ENCODE data around the gene PPM1H.
"Not testable (repeated sequence)": the region's sequence is repeated elsewhere in the genome, so short reads cannot be mapped to it uniquely, and the experiment has no call there.

The PPM1H gene

DNA sequence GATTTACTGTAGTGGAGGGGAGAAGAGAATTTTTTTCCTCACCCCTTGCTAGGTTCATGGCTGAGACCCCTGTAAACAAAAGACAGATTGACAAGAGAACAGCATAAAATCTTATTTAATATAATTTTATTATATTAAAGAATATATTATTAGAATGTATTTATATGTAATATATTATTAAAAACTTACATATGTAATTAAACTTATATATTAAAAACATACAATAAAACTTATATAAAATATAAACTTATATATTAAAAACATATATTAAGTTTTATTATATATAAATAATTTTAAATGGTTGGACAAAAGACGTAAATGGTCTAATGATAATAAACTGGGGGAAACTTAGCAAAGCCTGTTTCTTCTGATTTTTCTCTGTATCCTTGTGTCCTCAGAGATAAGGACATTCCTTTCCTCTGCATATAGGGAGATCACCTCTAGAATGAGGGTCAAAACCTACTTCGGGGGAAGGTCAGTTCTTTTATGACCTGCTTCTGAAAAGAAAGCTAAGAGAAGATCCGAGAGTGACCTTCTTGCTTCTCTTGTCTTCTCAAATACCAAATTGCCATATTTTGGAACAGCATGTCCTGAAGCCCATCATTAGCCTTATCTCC is 8.9 kb upstream of the PPM1H start:
- no peak for DNase-seq (ENCODE audit: low read depth)

DNA sequence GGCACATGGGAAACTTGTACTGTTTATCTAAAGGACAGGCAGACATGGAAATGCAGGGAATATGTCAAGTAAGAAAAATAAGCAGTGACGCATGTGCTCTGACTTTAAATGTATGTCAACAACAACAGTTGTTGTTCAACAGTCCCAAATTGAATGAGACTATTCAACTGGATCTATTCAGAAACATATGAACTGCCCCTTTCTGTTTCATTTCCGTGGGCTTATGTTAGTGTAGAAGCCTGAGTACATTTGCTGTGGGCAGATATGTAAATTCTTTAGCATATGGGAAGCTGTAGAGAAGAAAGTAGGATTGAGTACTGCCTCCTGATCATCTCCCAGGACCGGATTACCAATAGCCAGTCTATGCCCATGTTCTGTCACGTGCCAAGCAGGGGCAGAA is 7.4 kb upstream of the PPM1H start:
- not testable (repeated sequence) for DNase-seq (ENCODE audit: low read depth)

DNA sequence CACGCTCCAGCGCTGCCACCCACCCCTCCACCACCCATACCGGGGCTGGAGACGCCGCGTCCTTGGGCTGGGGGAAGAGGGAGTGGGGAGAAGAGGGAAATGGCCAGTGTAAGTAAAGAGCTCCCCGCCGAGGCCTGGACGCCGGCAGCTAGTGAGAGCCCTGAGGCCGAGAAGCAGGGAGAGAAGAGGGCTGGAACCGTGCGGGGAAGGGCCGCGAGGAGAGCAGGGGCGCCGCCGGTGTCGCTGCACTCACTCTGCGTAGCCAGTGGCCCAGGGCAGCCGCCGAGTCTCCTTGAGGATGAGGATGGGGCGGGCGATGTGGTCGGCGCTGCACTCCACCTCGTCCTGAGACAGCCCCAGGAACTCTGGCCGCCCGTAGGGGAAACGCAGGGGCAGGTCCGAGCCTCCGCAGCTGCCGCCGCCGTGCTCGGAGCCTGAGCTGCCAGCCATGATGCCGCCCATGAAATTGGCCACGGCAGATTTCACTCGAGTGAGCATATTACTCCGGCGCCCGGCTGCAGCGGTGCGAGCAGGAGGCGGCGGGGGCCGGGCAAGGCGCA is 631 bp downstream of the PPM1H start:
- DNase-seq (ENCODE audit: low read depth), result no peak

DNA sequence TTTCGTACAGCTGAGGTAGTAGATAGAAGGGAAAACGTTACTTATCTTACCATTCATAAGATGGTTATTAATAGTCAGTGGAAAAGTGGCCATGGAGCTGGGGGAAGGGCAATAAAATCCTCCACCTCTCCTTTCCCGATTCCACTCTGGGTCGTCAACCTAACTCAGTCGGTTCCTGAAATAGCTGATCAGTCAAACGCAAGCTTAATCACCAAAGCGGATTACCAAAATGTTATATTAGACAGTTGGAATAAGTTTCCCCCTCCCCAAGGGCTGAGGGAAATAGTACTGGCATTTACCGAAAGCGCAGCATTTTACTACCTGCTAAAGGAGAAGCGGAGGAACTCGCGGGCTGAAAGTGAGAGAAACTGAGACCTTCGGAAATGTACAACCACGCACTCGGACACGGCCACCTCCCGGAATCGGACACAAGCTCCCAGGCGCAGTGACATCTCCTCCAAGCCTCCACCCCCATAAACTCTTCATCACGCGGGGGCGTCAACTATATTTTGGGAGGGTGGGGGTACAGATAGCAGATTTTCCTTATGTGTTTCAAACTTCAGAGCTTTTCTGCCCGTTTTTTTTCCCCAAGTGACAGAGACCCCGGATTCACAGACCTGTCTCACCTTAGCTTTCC is 1.2 kb downstream of the PPM1H start:
- no peak for DNase-seq (ENCODE audit: low read depth)

DNA sequence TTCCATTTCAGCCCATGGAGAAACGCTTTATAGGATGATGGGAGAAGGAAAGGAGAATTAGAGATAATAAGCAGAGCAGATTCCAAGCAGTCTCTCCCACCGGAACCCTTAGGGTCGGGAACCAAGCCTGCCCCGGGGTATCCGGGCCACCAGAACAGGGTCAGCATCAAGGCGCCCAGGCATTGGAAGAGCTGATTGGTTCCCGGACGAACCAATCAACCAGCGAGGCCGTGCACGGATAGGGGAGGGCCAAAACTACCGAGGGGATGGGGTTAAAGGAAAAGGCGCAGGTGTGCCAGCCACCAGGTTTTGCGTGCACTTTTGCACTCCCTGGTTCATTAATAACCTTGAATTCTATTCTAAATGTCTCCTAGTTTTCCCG is 1.7 kb downstream of the PPM1H start:
- no peak for DNase-seq (ENCODE audit: low read depth)

DNA sequence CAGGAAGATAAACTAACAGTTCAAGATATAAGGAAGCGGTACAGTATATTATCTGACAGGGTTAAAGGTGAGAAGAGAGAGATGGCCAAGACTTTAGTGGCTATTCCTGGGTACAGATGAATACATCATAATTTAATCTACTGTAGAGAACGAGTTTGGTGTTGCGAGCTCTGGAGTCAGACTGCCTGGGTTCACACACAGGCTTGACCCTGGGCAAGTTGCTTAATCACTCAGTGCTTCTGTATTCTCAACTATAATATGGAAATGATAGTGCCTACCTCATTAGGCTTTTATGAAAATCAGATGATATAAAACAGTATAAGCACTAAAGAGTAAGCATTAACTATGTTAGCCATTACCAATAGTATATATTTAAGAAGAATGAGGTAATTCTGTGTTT is 3.5 kb downstream of the PPM1H start:
- no peak for DNase-seq (ENCODE audit: low read depth)

DNA sequence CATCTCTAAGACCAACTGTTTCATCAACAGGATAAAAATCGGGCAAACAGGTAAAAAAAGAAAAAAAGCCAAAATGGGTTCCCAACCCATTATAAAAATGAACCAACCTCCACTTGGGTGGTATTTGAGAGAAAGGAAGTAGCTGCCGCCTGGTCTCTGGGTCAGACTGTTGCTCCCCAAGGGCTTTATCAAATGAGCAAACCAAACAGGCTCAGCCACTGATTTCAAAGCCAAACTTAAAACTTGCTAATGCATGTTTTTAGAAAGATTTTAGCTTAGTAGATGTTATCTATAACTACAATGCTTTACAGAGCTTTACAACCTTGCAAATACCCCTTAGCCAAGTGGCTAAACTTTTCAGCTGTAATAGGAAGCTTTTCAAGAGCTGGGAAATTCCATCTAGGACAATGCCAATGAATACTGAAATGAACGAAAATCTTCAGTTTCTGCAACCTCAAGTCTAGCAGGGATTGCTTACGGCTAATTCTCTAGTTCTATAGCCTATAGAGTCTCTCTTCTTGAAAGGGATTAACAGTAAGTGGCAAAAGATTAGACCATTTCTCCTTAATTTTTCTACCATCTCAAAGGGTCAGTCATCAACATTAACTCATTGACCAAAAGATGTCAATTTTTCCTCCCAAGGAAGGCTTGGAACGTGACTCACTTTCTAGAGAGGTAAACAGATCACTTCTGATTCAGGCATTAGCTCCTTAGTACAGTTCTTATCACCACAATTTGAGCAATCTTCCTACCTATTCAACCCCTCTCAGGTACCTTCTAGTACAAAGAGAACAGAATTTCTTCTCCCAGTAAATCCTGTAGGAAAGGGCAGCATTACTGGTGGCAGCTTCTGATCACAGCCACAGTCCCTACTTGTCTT is 4.2 kb downstream of the PPM1H start:
- no peak for DNase-seq (ENCODE audit: low read depth)

DNA sequence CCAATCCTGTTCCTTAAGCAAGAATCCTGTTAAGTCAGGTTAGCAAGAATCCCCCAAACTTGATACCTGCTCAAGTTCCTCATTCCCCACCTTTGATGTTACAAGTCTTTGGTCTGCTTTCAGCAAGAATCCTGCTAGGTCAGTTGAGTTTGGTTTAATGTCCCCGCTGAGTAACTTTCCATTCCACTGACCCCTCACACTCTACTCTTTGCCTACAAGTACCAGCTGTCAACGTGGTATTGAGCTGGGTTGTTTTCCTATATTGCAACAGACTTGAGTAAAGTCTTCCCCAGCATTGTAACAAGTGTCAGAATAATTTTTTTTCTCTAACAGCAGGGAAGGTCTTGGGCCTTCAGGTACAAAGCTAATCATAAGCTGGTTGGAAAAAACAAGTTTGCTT is 6.3 kb downstream of the PPM1H start:
- no peak for DNase-seq (ENCODE audit: low read depth)

DNA sequence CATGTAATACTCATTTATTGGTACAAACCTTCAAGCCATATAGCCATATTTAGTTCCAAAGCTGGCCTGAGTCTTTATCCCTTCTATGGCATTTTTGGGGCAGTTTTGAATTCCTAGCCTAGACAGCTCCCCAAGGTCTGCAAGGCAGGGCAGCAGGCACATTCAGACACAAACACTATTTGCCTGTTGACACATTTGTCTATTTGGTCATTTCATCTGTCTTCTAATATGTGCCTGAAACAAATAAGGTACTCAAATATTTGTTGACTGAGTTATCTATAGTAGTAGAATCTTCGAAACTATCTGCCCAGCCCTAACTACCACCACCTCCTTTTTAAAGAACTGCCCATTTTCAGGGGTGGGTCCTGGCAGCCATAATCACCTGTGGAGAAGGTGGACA is 9.3 kb downstream of the PPM1H start:
- no peak for DNase-seq (ENCODE audit: low read depth)

DNA sequence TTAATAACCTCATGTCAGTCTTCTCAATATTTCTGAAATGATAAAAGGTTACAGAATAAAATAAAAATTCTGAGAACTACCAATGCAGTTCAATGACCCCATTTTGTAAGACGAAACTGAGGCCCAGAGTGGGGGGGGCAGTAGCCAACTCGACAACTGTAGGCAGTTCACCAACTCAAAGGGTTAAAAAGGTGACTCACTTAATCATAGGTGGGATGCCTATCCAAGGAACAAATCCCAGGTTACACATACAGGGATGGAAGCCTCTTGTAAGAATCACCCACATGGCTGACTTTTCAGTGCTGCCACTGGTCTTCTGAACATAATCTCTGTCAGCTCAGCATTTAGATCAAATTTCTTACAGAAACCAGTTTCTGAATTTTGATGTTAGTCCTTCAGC is 10.9 kb downstream of the PPM1H start:
- DNase-seq (ENCODE audit: low read depth), result no peak

DNA sequence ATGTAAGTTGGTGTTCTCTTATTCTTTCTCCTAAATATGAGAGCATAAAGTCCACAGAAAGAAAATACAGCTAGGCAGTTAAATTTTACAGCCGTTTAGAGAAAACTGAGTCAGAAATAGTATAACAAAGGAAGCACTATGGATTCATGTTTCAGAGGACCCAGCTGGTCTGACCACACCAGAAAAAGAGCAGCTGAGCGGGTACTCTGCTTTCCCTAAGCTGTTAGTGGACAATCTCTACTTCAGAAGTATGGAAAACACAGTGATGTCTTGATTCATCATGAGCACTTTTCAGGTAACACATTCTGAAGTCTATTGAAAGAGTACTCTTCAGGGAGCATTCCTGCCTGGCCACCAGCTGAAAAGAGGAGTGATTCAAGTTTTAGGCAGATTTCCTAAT is 12.4 kb downstream of the PPM1H start:
- no peak for DNase-seq (ENCODE audit: low read depth)

DNA sequence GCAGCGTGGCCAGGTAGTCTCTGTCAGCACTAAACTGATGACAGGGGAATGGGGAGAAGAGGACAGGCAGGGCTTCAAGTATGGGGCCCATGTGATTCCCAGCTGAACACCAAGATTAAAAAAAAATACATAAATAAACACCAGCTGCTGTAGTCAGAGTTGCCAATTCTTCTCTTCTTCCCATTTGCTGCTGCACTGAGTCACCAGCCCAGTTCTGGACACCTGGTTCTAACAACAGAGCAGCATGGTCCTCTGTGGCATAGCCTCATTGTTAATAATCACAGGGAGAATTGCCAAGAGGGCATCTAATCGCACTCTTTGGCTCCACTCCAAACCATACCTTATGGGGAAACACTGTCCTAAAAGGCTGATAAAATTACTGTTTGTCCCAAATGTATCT is 15.1 kb downstream of the PPM1H start:
- no peak for DNase-seq (ENCODE audit: low read depth)

DNA sequence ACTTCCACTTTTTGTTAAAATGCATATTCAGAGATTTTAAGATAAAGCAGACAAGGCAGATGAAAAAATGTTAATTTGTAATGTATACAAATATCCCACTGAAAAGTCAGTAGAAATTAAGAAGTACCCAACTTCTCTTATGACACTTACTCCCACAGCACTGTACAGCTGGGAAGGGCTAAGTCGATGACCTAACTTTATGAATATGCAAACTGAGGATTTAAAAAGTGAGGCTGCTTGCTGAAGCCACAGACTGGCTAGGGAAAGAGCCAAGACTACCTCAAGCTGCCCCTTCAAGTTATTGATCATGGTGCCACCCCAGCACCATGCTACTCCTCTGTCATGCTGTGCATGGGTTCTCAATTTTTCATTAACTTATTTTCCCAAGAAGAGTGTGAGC is 17.0 kb downstream of the PPM1H start:
- no peak for DNase-seq (ENCODE audit: low read depth)

DNA sequence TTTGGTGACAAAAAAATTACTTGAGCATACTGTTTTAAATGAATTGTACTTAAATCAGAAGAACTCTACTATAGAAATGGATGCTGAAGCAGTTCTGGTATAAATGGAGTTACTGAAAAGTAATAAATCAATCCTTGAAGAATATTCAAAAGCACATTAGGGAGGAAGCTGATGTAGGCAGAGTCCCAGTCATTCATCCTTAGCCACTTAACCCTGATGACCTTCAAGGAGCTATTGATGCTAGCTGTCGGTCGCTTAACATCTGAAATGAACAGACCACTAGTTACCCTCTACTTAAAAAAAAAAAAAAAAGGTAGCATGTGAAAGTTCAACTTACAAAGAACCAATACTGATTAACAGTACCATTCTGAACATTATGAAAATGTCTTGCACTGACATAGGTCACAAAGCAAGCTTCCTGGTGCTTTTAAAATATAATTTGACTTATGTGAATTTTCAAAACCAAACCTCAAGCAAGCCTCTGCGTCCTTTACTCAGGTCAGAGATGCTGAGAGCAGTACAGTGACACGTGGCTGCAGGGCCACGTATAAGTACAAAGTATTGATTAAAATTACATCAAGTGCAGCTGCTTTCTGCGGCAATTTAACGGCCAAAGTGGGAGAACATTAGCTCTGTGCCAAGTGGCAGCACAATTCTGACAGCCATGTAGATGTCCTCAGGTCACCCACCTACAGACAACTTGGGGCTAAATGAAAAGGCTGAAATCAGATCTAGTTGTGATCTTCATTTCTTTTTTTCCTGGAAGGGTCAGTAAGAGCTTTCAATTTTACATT is 18.1 kb downstream of the PPM1H start:
- no peak for DNase-seq (ENCODE audit: low read depth)

DNA sequence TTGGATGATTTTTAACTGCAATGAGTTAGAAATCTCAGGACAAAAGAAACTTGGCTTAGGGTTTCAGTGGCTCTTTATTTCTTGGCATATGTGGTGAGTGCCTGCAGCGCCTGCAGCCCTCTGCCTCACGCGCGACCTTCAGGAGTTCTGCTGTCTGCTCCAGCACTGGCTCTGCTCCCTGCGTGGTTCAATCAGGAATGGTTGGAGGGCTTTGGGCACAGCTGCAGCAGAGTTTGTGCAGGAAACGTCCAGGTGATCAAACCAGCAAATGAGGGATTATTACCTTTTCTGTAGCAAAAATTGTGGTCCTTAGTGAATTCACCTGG is 19.8 kb downstream of the PPM1H start:
- no peak for DNase-seq (ENCODE audit: low read depth)

DNA sequence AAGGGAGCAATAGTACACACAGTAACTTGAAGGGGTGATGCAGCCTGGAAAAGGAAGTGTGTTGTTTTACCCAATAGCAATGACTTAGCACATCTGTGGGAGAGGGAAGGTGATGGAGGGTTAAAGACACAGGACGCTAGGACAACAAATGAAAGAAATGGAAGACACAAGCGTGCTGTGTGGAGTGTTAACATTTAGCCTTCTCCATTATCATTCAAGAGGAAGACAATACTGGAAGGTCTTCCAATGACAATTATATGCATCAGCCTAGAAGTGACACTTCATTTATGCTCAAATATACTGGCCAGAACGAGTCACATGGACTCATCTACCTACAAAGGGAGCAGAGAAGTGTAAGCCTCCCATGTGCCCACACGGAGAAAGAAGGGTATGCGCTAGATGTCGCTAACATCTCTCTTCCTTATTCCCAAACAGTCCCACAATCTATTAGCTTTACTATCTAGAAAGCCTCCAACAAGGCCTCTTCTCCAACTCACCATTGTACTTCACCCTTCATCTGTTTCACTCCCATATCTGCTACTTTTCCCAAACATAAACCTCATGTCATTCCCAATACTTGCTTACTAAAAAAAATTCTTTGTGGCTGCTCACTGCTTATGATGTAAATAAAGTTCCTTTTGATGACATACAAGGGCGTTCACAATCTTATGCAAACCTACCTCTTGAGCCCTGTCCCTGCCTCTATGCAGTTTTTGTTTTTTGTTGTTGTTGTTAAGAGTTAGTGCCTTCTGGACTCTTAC is 20.3 kb downstream of the PPM1H start:
- no peak for DNase-seq (ENCODE audit: low read depth)

DNA sequence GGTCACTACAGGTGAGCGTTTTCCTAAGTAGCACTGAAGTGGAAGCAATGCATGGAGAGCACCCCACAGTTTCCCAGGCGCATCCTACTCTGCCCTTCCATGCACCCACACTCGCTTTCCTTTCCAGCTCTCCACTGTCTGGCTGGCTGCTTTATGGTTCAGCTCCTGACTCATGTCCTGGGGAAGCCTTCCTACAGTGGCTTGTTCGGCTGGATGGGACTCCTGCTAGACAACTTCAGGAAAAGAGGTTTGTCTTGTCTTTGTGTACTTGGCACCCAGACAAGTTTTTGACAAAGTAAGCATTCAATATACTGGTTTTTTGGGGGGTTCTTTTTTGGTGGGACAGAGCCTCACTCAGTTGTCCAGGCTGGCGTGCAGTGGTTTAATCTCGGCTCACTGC is 21.6 kb downstream of the PPM1H start:
- DNase-seq (ENCODE audit: low read depth), result no peak

DNA sequence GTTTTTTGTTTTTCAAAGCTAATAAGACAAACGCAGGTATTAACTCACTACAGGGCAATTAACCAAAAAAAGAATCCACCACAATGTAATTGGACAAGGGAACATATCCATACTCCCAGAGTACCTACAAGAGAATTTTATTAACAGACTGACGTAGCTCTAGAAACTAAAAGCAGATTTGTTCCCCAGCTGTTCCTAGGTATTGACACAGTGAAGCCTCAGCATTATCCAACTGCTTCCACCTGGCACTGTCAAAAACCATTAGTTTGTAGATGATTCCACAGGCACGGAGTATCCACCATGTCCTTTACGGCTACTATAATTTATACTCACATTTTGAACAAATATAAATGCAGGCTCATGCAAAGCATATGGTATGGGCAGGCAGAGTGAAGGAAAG is 22.3 kb downstream of the PPM1H start:
- DNase-seq (ENCODE audit: low read depth), result no peak

DNA sequence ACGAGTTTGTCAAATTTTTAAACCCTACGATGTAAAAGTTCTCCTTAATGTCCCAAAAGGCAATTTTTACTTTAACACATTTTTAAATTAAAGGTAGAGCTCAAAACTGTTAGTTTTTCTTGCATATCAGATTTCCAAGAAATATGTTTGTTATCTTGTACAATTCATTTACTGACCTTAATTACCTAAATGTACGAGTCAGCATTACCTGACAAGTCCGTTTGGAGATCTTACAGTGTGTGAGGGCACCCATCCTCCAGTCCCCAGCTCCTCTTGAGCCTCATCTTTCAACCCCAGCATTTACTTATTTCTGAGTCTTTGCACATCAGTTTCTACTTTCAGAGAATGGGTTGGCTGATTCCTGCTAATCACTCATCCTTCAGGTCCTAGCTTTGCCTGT is 23.7 kb downstream of the PPM1H start:
- DNase-seq (ENCODE audit: low read depth), result no peak

DNA sequence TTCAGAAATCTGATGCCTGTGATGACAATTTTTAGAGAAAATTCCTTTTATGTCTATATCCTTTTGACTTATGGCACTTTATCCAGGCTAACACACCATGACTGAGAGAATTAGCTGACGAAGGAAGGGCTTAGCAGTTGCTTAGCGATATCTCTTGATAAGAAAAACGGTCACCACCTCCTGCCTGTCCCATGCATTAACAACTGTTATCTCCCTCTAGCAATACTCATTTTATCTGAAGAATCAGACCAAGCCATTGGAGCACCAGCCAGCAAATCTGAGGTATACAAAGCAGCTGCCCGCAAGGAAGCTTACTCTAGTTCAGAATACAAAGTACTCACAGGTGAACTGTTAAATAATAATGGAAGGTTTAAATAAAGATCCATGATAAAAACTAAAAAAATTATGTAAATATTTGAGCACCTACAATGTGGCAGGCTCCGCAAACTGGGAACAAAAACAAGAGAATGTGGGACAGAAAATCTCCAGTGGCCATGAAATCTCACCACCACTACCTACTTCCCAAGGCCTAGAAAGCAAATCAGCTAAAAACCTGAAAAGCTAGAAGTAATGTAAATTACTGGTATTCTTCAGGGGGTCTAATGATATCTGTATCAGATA is 24.3 kb downstream of the PPM1H start:
- DNase-seq (ENCODE audit: low read depth), result no peak

DNA sequence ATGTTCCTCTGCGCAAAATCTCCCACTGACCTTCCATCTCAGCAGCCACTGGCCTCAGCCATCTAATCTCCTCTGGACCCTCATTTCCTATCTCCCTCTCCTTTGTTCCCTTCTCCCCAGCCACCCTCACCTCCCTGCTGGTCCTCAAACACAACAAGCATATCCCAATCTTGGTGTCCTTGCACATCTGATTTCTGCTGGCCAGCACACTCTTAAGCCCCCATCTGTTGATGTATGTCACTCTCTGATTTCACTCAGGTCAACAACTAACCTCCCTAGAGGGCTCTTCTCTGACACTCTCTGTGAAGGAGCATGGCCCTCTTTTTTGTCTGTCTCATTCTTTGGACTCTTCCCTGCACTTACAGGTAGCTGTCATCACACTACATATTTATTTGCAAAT is 25.6 kb downstream of the PPM1H start:
- no peak for DNase-seq (ENCODE audit: low read depth)
